NCI-H1048 (cell line): ENCODE measurements around the gene GOLT1A.
A peak's percentile ranks its signal among the peaks of the same experiment; 100 is the strongest.

Source experiments
- DNase-seq: peaks from one replicate; lab custom pipeline; 2025; lab: John Stamatoyannopoulos, UW

The GOLT1A gene

GRCh38 chr1:204218552-204218951 lies 4.8 kb upstream of the GOLT1A start:
- DNase-seq: no peak

GRCh38 chr1:204217648-204218000 lies 3.8 kb upstream of the GOLT1A start:
- DNase-seq: no peak

- no peak for DNase-seq
Measured at GRCh38 chr1:204216880-204217647, 3.3 kb upstream of the GOLT1A start.

GRCh38 chr1:204216236-204216635 lies 2.4 kb upstream of the GOLT1A start:
- no peak for DNase-seq

- DNase-seq: no peak
Measured at GRCh38 chr1:204212715-204213114, 1.1 kb downstream of the GOLT1A start.

GRCh38 chr1:204211046-204211445 lies 2.7 kb downstream of the GOLT1A start:
- no peak for DNase-seq

GRCh38 chr1:204207136-204207616 lies 6.6 kb downstream of the GOLT1A start:
- DNase-seq: peak; percentile 25

GRCh38 chr1:204206121-204206520 lies 7.7 kb downstream of the GOLT1A start:
- DNase-seq: no peak

- no peak for DNase-seq
Measured at GRCh38 chr1:204205486-204205885, 8.3 kb downstream of the GOLT1A start.

GRCh38 chr1:204204944-204205343 lies 8.8 kb downstream of the GOLT1A start:
- DNase-seq: no peak

GRCh38 chr1:204203206-204203767 lies 10.5 kb downstream of the GOLT1A start:
- DNase-seq: no peak

- DNase-seq: no peak
Measured at GRCh38 chr1:204202481-204202880, 11.3 kb downstream of the GOLT1A start.

GRCh38 chr1:204201348-204202040 lies 12.3 kb downstream of the GOLT1A start:
- DNase-seq: no peak

- no peak for DNase-seq
Measured at GRCh38 chr1:204199579-204199978, 14.2 kb downstream of the GOLT1A start.

GRCh38 chr1:204198348-204199340 lies 15.1 kb downstream of the GOLT1A start:
- DNase-seq: no peak

- no peak for DNase-seq
Measured at GRCh38 chr1:204197068-204197467, 16.7 kb downstream of the GOLT1A start.

- DNase-seq: no peak
Measured at GRCh38 chr1:204196068-204196795, 17.6 kb downstream of the GOLT1A start, which contains the start of gene KISS1. TSS of gene KISS1 (minus strand) at chr1:204196491. CDS start at chr1:204192876, 3,615 bp downstream.

GRCh38 chr1:204194771-204195170 lies 19.0 kb downstream of the GOLT1A start:
- DNase-seq: no peak

- no peak for DNase-seq
Measured at GRCh38 chr1:204194080-204194479, 19.7 kb downstream of the GOLT1A start.

GRCh38 chr1:204192589-204193352 lies 21.0 kb downstream of the GOLT1A start:
- DNase-seq: no peak
